Activated CD8-positive, alpha-beta memory T cell treated with anti-CD3 and anti-CD28 coated beads for 24 hours (primary cell): ENCODE measurements around the gene TPST2.

Source experiments
- DNase-seq: peaks from one replicate; pipeline ENCODE4 v3.0.0-alpha.2; 2020

Gene TPST2

DNA sequence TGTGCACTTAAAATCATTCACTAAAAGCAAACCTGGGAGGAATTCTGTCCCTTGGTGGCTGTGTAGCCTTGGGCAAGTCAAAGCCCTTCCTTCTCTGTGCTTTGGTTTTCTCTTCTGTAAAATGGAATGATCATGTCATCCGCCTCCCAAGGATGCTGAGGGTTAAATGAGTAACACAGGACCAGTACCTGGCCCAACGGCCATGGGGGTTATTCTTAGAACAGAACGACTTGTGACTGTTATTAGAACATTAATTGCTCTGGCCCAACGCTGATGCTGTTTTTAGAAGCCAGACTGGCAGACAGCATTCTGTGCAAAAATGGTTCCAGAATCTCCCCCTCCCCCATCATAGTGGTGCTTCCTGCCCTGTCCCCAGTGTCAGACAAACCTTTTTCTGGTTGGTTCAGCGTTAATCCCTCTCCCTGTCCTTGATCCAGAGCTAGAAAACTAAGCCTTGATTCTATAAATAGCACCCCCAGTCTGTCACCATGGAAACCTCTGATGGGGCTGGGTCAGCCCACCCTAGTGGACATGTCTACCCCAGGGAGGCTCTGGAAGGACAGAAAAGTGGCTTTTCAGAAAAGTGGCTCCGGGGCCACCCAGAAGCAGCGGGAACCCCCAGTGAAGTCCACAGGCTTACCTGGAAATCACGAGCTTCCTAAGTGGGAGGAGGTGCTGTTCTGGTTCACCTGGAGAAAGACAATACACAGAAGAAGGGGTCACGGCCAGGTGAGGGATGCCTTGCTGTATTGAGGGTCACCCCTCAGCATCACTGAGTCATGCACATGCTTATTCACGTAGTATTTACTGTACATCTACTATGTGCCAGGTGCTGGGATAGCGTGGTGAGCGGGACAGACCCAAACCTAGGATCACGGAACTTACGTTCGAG lies 62.1 kb downstream of the TPST2 start:
- DNase-seq, result no peak

DNA sequence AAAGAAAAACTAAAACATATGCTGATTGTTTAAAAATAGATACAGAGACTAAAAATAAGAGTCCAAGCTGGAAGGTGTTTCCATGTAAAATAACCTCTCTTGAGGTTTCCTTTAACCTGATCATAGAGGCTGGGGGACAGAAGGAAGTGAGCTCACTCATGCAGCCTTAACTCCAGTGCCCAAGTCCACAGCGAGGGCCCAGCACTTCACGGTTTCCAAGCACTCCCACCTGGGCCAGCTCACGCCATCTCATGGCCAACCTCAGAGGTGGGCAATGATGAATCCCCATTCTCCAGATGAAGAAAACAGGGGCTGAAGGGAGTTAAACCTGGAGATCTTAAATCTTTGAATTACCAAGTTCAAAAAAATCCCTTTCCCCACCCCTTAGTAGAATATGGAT lies 62.8 kb downstream of the TPST2 start:
- no peak for DNase-seq

DNA sequence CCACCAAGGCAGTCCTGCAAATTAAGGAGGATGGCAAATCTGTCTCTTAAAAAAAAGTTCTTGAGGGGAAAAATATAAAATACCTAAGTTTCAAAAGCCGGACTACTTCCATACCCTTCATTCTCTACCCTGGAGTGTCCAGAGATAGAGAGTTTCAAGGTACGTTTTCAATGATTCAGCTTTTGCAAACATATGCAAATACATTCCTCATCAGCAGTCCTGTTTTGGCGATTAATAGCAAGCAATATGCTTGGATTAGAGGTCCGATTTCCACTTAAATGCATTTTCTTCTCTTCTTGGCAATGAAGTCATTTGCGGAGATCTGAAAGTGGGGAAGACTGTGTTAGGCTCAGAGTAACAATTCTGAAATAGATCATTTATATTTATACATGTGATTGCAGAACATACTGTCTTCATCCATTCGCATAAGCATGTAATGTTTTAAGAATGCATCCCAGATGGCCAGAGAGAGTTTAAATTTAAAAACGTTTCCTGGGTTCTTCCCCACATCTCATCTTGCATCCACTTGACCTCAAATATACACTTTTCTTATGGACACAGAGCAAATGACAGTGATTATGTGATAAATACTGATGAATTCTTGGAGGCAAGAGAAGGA lies 63.9 kb downstream of the TPST2 start:
- DNase-seq, result no peak

DNA sequence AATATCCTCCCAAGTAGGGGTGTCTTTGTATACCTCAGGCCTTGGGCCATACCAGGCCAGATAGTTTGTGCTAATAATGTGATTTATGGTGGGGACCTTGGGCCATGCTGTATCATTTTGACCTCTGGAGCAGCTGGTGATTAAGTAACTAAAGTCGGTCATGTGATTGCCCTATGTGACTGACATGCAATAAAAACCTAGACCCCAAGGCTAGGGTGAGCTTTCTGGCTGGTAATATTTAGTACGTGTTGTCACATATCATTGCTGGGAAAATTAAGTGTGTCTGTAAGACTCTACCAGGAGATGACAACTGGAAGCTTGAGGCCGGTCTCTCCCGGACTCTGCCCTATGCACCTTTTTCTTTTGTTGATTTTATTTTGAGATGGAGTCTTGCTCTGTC lies 65.1 kb downstream of the TPST2 start:
- no peak for DNase-seq

DNA sequence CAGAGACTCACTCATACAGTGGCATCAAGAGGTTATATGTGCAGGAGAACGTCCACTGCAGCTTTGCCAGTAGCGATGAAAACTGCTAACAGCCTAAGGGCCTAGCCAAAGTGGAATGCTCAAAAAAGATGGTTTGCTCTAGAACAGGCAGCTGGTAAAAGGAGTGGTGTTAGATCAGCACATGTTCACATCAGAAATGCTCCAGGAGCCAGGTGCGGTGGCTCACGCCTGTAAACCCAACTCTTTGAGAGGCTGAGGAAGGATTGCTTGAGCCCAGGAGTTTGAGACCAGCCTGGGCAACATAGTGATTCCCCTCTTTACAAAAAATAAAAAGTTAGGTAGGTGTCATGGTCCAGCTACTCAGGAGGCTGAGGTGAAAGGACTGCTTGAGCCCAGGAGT lies 67.3 kb downstream of the TPST2 start:
- no peak for DNase-seq

DNA sequence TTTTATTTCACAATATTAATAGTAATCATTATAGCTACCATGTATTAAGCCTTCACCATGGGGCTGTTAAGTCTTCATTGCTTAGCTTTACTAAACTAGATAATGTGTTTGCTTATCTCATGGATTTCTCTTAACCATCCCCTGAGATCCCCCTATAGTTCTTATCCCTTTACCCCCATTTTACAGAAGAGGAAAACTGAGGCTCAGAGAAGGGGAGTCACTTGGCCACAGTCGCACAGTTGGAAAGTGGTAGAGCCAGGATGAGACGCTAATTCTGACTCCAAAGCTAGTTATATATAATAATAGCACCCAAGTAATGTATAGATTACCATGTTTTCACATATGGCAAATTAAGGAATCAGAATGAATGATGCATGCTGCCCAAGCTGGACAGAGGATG lies 67.9 kb downstream of the TPST2 start:
- DNase-seq, result no peak

DNA sequence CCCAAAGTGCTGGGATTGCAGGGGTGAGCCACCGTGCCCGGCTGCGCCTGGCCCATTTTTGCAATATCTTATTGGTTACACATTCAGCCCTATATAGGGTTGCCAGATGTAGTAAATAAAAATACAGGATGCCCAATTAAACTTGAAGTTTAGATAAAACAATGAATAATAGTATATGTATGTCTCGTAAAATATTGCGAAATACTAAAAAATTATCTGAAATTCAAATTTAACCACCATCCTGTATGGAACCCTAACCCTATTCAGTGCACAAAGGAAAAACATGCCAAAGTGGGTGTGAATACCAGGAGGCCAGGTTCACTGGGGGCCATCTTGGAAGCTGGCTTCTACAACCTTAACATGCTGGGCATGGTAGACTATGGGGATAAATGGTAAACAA lies 72.5 kb downstream of the TPST2 start:
- no peak for DNase-seq

DNA sequence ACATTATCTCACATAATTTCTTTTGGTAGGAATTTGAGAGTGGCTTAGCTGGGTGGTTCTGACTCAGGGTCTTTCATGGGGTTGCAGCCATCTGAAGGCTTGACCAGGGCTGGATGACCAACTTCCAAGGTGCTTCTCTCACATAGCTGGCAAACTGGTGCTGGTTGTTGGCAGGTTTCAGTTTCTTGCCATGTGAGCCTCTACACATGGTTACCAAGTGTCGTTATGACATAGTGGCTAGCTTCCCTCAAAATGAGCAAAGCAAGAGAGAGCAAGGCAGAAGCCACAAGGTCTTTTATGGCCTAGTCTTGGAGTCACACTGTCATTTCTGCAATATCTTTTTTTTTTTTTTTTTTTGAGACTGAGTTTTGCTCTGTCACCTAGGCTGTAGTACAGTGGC lies 73.4 kb downstream of the TPST2 start:
- DNase-seq, result no peak

DNA sequence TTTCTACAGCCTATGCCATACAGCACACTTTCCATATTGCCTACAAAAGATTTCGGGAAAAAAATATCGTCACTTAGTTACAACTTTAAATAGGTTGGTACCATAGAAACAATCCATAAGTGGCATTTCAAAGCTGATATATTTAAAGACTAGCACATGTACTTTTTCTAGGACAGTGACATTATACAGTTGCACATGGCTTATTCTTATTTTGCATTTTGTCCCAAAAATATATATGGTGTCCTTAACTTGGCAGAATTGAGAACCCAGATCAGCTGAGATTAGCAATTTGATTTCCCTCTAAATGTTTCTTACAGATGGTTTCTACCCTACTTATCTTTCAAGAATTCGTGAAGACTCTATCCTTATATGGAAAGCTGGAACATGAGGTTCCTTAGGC lies 74.0 kb downstream of the TPST2 start:
- DNase-seq, result no peak

DNA sequence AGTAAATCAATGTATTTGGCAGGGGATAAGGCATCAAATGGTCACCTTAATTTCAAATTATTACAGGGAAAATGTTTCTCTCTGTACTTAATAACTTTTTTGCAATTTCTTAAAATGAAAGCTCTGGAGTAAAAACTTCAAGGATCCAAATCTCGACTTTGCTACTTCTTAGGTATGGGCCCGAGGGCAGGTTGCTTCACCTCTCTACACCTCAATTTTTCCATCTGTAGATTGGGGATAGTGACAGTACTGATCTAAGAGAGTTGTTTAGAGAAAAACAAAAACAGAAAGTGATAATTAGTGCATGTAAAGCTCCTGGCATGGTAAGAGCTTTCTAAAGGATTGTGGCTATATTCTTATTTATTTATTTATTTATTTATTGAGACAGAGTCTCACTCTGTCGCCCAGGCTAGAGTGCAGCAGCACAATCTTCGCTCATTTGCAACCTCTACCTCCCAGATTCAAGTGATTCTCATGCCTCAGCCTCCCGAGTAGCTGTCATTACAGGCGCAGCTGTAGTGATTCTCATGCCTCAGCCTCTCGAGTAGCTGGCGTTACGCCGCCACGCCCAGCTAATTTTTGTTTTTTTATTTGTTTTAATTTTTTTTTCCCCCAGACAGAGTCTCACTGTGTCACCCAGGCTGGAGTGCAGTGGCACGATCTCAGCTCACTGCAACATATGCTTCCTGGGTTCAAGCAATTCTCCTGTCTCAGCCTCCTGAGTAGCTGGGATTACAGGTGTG lies 75.3 kb downstream of the TPST2 start:
- no peak for DNase-seq

DNA sequence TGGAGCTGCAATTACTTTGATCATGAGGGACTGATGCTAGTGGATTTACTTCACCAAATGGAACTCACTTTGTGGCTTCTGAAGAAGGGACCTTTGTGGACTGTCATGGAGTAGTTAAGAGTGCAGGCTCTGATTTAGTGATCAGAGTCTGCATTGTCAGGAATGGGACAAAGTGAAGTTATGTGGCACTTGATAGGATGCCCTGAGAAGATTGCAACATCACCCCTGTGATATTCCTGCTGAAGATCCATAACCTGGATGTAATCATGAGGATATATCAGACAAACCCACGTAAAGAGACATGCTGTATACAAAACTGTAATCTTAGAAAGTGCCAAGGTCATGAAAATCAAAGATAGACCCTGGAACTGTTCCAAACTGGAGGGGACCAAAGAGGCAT lies 76.1 kb downstream of the TPST2 start:
- no peak for DNase-seq

DNA sequence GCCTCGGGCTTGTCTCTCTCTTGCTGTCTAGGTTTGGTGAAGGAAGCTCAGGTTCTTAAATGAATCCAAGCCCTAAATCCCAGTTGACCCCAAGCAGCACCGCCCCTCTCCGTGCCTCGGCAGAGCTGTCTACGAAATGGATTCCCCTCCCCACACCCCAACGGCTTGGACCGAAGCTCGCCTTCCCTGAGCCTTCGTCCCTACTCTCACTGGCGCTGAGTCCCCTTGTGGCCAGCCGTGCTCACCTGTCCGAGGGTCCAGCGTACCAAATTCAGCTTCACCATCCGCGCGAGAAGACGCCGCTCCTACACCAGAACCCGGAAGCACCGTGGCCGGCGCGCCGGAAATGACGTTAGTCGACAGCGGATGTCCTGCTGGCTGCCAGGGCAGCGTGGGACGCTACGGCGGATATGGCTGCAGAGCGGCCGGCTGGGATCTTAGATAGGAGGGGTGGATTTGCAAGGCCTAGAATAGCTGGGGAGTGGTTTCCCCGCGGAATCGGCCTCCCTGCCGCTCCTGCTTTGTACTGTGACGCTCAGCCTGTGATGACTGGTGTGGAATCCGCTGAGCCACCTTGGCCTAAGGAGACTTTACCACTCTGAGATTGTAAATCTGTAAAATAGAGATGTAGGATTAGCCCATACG lies 77.7 kb downstream of the TPST2 start, which contains the start of gene TFIP11:
TFIP11 (minus strand) TSS at position 325 of the 645 bp plus-strand sequence. CDS start 2,201 bp downstream, outside the sequence.
- DNase-seq, result peak; percentile 97

DNA sequence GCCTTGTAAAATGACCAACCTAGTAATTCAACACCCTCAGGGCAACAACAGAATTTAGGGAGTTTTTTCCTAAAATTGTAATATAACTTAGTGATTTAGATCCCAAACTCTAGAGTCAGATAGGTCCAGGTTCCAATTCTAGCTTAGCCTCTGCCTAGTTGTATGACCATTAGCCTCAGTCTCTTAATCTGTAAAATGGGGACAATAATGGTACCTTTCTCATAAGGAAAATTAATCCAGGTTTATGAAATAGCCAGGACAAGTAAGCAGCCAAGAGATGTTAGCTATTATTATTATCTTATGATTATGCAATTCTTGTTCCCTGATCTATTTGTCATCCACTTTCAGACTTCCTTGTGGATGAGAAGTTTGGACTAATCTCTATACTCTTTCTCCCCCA lies 81.8 kb downstream of the TPST2 start:
- no peak for DNase-seq

DNA sequence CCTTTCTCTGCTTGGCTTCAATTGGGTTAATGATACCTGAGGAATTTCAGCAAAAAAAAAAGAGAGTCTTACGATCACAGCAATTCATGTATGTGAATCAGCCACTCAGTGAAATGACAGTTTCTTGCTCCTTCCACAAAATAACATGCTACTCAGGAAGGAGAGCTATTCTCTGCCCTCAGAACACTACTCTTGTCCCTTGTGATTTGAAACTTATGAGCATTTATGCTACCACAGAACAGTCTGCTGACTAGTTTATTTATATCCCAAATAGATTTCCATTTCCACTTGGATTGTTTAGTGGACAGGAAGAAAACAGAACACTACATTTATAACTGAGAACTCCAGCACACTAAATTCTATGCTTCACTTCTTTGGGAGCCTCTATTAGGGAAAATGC lies 86.2 kb downstream of the TPST2 start:
- DNase-seq, result no peak

DNA sequence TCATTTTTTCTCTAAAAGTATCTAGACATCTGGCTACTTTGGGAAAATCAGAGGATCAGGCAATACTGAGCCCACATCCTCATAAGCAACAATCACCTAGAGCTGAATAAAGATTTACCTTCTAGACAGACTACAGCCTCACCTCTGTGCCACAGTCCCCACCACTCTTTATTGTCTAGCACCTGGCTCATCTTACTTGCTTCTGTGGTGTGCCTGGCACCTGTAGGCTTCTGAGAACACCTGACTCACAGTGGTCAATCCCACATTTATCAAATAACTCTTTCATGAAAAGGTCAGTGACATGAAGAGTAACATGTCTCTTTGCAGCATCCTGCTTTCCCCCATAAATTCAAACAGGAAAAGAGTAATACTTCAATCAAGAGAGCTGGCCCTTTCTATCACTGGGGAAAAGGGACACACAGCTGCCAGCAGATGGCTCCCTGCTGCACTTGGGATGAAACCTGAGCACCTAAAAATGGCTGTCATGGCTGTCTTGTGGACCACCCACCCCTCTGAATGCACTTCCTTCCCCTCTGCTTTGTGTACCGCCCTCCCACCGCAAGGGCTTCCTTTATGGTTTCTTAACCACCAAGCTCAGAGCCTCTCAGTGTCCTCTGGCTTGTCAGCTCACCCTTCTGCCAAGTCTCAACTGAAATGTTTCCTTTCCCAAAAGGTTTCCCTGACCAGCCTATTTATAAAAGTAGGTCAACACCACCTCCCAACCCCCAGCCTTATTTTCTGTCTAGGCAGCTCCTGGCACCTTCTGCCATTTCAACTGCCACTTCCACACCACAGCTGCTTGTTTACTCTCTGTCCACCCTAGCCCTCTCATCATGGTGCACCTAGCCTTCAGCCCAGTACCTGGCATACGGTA lies 87.0 kb downstream of the TPST2 start:
- DNase-seq, result peak; percentile 71

DNA sequence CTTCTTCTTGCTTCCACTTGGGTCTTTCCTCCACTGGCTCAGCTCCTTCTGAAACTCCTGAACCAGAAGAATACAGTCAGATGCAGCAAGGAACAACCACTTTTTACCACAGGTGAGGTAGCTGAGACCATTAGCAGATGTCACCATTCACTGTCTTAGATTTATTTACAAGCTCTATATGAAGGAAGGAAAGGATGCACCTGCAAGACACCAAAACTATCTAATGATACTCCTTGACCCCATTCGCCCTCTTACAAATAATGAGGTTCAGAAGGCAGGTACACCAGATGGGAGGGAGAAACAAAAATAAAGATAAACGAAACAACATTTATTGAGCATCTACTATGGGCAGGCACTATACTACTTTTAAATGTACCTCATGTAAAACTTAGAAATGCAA lies 87.9 kb downstream of the TPST2 start:
- no peak for DNase-seq

DNA sequence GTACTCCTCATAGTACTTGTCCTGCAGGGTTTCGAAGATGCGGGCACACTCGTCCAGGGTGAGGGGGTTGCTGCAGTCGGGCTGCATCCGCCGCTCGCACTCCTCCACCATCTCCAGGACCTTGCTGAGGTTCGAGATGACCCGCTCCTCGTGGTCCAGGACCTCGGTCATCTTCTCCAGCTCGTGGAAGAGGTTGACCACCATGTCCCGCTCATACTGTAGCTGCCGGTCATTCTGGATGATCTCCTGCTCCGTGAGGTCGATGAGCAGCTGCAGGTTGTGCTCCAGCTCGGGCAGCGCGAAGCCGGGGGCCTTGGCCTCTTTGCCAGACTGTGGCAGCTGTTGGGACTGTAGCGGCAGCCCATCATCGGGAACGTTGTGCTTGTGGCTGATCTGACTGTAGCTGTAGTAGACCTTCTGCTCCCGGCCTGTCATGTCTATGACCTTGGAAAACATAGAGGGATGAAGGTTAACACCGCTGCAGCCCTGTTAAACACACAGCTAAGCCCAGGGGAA lies 90.7 kb downstream of the TPST2 start:
- DNase-seq, result no peak

DNA sequence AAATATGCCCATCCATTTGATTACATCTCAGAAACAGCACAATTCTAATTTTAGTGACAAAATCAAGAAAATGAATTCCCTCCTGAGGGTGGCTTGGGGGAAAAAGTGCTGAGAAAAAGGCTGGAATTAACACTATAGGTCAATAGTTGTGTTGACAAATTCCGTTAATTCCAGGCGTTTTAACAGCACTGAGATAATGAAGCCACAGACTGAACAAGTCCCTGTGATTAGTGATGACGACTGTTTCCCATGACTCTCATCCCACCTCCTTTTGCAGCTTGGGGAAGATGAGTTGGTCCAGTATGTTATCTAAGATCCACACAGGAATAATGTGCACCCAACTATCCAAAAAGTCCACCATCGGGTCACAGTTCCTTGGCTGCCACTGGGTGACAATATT lies 93.5 kb downstream of the TPST2 start:
- no peak for DNase-seq

DNA sequence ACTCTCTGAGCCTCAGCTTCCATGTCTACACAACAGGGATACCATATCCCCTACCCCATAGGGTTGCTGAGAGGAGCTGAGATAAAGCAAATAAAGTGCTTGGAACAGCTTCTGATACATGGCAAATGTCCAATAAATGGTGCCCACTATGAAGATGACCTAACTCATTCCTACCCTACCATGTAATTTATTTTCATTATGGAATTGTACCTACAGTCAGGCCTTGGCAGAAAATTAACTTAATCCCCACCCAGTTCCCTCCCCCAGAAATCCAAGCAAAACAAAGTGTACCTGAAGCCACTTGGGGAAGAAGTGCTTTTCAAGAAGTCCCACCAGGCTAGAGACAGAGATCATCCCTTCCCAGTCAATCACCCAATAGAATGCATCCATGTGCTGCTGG lies 95.4 kb downstream of the TPST2 start:
- DNase-seq, result no peak

DNA sequence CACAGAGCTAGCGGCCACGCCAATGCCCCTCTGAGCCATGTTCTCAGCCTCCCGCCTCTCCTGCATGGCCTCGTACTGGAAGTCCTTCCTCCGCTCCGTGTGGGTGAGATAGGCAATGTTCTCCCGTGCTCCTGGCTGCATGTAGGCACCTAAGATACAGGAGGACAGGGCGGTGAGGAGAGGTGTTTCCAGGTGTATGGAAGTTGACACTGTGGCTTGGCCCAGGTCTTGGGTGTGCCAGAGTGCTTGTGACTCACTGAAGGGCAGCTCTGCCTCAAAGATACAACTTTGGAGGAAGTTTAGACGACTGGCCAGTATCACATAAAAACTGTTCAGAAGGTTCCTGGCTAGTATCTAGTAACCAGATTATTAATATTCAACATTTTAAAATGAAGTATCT lies 97.7 kb downstream of the TPST2 start:
- no peak for DNase-seq

DNA sequence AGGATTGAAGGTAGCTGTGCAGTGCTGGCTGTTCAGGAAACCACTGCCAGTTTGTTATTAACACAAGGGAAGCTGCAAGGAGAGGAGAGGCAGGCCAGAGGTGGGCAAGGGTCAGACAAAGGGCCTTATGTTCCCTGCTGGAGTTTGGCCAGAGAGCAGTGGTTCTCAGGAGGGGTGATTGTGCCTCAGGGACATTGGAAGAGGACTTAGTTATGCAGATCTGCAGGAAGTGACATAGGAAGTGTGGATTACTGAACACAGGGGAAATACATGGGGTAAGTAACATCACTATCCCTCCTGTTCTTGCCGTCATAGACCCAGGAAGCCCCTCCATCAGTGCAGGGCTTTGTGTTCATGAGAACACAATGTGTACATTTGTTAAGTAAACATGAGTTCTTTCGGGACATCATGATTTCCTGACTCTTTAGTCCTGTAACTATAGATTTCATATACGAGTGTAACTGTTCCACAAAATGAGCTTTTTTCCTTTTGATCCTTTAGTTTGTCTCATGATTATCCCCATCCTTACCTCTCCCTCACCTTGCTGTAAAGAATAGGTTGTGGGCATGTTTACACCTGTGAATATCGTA lies 100.4 kb downstream of the TPST2 start:
- no peak for DNase-seq

DNA sequence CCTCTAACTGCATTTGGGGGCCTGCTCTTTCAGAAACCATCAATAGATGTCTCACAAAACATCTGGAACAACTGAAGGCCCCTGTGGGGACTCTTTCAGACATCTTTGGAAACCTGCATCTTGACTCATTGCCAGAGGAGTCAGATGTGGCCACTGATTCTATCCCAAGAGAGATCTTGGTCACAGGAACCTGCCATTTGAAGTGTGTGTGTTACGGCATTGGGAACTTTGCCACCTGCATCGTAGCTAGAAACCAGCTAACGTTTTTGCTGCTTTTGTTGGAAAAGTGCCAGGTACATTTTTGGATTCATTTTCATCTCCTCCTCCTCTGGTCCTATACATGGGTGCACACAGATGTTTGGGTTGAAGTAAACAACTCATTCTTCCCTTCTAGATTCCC lies 101.9 kb downstream of the TPST2 start:
- no peak for DNase-seq
